ENCODE results near the gene SFTA2. TPM values are rescaled to one million over a fixed set of nuclear protein-coding genes. Genes with fewer than 3 reads are reported as not detected.

Gene SFTA2
- total RNA-seq, 4 donors from 2014 or later = not detected

DNA sequence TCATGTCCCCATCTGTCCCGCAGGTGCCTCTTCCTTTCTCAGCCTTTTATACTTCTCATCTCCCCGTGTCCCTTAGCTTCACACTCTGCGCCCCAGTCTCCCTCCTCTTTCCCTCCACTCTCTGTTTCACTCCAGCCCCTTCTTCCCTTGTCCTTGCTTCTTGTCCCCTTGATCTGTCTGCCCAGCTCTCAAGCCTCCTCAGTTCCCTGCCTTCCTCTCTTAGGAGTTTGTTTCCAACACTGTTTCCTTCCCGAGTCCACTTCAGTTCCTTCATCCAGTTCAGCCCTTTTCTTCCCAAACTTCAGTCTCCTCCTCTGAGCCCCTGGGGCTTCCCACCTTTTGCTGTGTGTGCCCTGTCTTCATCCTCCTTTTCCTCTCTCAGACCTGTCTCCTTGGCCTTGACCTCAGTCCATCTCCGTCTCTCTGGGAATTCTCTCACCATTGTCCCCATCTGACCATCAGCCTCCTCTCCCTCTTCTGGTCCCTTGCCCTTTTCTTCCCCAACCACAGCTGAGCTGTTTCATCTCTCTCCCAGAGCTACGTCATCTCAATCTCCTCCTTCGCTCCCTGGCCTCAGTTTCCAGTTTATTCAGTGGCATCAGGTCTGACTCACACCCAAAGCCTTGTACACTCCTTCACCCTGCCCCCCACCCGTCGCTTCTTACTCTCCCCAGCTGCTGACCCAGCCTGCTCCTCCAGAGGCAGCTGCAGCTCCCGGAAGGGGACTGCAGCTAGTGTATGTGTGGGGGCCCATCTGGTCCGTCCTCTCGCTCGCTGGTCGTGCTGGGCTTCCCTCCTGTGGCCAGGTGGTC is 50.4 kb downstream of the SFTA2 start:
- DNase-seq (no peak), ATAC-seq (no peak)
- Histone ChIP-seq H3K36me3 (no peaks in the 10 kb centered on the region), H3K27ac (peak overlapping the region; percentile 89 to 97 (median 94)), H3K27me3 (no peaks in the 10 kb centered on the region), H3K4me3 (no peak overlapping the region), H3K4me1 (peaks cover 50 to 52% of the 10 kb centered on the region in 2 donors), H3K9me3 (no peaks in the 10 kb centered on the region)
- in situ Hi-C loops (cut with MboI; ENCODE audit: low sequenced_read_pairs in 4 of 4) (loop anchor here in 1 of 4 donors (25.0 kb wide), 1 partner anchor 144 kb away; the partner anchor contains the start of genes FLOT1 and IER3), intact Hi-C loops (cut with DNase I; ENCODE audit: low total_unique reads) (loop anchor here (5.0 kb wide), 1 partner anchor 194 kb away; the partner anchor contains the start of gene PPP1R18)
- no peak for TF ChIP-seq POLR2A (IDR thresholded peaks at IDR 0.05)
- TF ChIP-seq, protein P1, sequence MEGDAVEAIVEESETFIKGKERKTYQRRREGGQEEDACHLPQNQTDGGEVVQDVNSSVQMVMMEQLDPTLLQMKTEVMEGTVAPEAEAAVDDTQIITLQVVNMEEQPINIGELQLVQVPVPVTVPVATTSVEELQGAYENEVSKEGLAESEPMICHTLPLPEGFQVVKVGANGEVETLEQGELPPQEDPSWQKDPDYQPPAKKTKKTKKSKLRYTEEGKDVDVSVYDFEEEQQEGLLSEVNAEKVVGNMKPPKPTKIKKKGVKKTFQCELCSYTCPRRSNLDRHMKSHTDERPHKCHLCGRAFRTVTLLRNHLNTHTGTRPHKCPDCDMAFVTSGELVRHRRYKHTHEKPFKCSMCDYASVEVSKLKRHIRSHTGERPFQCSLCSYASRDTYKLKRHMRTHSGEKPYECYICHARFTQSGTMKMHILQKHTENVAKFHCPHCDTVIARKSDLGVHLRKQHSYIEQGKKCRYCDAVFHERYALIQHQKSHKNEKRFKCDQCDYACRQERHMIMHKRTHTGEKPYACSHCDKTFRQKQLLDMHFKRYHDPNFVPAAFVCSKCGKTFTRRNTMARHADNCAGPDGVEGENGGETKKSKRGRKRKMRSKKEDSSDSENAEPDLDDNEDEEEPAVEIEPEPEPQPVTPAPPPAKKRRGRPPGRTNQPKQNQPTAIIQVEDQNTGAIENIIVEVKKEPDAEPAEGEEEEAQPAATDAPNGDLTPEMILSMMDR (IDR thresholded peaks at IDR 0.05 in 4 of 5, conservative IDR thresholded peaks at IDR 0.05 in 1 of 5) = no peak

Small RNA genes within 50 kb of the gene (microRNA-seq; reads per million reads assigned to microRNA genes)
- 0 to 3.4 reads per million in 2 donors for gene MIR4640 (ENCODE audit: borderline replicate concordance in 2 of 2)

Other genes starting within 250 kb of the SFTA2 start
- 10 to 100 TPM in 3 of 4 donors, 1 to 10 TPM in 1; 4.4 to 16.9 (median 12.4) TPM for gene PPP1R18, start 245.5 kb downstream of the SFTA2 start, total RNA-seq
- gene NRM, start 241.2 kb downstream of the SFTA2 start, total RNA-seq = 1 to 10 TPM in 3 of 4 donors, under 1 TPM in 1; 0.32 to 2.0 (median 1.4) TPM
- gene MDC1, start 214.9 kb downstream of the SFTA2 start, total RNA-seq = 1 to 10 TPM; 3.6 to 8.9 (median 6.2) TPM
- gene TUBB, start 211.8 kb downstream of the SFTA2 start, total RNA-seq = 100 to 1,000 TPM in 3 of 4 donors, 10 to 100 TPM in 1; 79.7 to 294 (median 193) TPM
- gene FLOT1, start 189.5 kb downstream of the SFTA2 start, total RNA-seq = 100 to 1,000 TPM in 3 of 4 donors, 10 to 100 TPM in 1; 96.9 to 127 (median 117) TPM
- gene IER3, start 187.6 kb downstream of the SFTA2 start, total RNA-seq = 1 to 10 TPM in 3 of 4 donors, under 1 TPM in 1; 0.24 to 2.0 (median 1.4) TPM
- gene DDR1, start 47.7 kb downstream of the SFTA2 start, total RNA-seq = 10 to 100 TPM; 20.0 to 62.2 (median 59.3) TPM
- gene GTF2H4, start 24.0 kb downstream of the SFTA2 start, total RNA-seq = 10 to 100 TPM in 1 of 4 donors, 1 to 10 TPM in 3; 5.7 to 20.7 (median 7.5) TPM
- gene VARS2, start 17.9 kb downstream of the SFTA2 start, total RNA-seq = 10 to 100 TPM; 16.0 to 38.5 (median 19.3) TPM
- gene MUCL3, start 8.8 kb upstream of the SFTA2 start, total RNA-seq = not detected
- not detected for gene MUC21, start 51.5 kb upstream of the SFTA2 start, total RNA-seq
- gene MUC22, start 78.3 kb upstream of the SFTA2 start, total RNA-seq = under 1 TPM; 0.05 to 0.36 (median 0.18) TPM
- not detected for gene C6orf15, start 180.4 kb upstream of the SFTA2 start, total RNA-seq
- gene PSORS1C1, start 182.6 kb upstream of the SFTA2 start, total RNA-seq = not detected
- gene CDSN, start 188.3 kb upstream of the SFTA2 start, total RNA-seq = not detected
- gene PSORS1C2, start 206.9 kb upstream of the SFTA2 start, total RNA-seq = not detected
- 10 to 100 TPM in 1 of 4 donors, 1 to 10 TPM in 3; 4.9 to 34.3 (median 7.7) TPM for gene CCHCR1, start 225.6 kb upstream of the SFTA2 start, total RNA-seq
- 1 to 10 TPM; 1.5 to 5.1 (median 2.6) TPM for gene TCF19, start 226.4 kb upstream of the SFTA2 start, total RNA-seq
- gene POU5F1, start 238.5 kb upstream of the SFTA2 start, total RNA-seq = not detected

Data from gastrocnemius medialis (tissue), 4 donors.